ENCODE measurements around the gene NHSL2.

Gene NHSL2

DNA sequence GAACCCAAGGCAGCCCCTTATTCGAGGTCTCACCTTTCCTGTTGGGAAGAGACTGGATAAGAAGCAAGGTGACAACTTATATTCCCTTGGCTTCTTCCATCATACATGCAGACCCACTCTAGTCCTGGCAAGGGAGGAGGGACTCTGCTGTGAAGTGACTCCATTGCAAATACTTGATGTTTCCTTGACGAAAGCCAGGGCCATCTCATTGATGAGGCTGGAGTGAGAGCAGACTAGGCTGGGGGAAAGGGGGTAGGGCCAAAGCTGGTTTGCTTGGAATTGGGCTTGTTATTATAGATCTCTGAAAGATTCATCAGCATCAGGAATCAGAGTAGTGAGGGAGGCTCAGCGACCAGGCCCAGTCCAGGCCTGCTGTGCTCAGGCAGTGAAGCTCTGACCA is 2.3 kb upstream of the NHSL2 start:
- TF ChIP-seq, protein P1, sequence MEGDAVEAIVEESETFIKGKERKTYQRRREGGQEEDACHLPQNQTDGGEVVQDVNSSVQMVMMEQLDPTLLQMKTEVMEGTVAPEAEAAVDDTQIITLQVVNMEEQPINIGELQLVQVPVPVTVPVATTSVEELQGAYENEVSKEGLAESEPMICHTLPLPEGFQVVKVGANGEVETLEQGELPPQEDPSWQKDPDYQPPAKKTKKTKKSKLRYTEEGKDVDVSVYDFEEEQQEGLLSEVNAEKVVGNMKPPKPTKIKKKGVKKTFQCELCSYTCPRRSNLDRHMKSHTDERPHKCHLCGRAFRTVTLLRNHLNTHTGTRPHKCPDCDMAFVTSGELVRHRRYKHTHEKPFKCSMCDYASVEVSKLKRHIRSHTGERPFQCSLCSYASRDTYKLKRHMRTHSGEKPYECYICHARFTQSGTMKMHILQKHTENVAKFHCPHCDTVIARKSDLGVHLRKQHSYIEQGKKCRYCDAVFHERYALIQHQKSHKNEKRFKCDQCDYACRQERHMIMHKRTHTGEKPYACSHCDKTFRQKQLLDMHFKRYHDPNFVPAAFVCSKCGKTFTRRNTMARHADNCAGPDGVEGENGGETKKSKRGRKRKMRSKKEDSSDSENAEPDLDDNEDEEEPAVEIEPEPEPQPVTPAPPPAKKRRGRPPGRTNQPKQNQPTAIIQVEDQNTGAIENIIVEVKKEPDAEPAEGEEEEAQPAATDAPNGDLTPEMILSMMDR (IDR thresholded peaks at IDR 0.05), result no peak
- Histone ChIP-seq H3K27ac (no peak overlapping the region), H3K9me3 (no peaks in the 10 kb centered on the region), H3K36me3 (no peaks in the 10 kb centered on the region), H3K4me1 (ENCODE audit: control insufficient read depth in 1 of 2, insufficient read depth in 1 of 2, low read depth in 1 of 2, low read length in 1 of 2) (peaks cover 0 to 5% of the 10 kb centered on the region in 2 experiments), H3K4me3 (ENCODE audit: low read depth in 1 of 2, low read length in 1 of 2) (no peak overlapping the region), H3K27me3 (peaks cover 70% of the 10 kb centered on the region)

DNA sequence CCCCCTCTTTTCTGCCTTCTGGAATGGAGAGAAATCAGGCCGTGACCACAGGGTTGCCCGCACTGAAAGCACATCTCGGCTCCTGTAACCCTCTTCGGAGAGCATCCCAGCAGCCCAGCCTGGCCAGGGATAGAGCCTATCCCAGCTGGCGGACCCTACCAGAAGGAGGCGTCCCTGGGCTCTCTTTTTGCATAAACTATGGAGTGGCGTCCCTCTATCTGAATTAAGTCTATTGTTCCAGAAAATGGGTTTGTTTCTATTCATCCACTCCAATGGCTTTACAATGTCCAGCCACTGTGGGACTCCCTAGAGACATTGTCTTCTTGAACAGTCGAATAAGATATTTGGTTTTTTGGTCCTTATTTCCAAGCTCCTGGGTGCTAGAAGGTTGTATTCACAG is 689 bp upstream of the NHSL2 start:
- H3K4me3 ChIP-seq (ENCODE audit: low read depth in 1 of 2, low read length in 1 of 2), result no peak overlapping the region
- H3K4me1 ChIP-seq (ENCODE audit: control insufficient read depth in 1 of 2, insufficient read depth in 1 of 2, low read depth in 1 of 2, low read length in 1 of 2), result peaks cover 0 to 5% of the 10 kb centered on the region in 2 experiments
- no peaks in the 10 kb centered on the region for H3K36me3 ChIP-seq
- H3K9me3 ChIP-seq, result no peaks in the 10 kb centered on the region
- peaks cover 86% of the 10 kb centered on the region for H3K27me3 ChIP-seq
- H3K27ac ChIP-seq, result no peak overlapping the region
- TF ChIP-seq, protein P1 (IDR thresholded peaks at IDR 0.05), result no peak

DNA sequence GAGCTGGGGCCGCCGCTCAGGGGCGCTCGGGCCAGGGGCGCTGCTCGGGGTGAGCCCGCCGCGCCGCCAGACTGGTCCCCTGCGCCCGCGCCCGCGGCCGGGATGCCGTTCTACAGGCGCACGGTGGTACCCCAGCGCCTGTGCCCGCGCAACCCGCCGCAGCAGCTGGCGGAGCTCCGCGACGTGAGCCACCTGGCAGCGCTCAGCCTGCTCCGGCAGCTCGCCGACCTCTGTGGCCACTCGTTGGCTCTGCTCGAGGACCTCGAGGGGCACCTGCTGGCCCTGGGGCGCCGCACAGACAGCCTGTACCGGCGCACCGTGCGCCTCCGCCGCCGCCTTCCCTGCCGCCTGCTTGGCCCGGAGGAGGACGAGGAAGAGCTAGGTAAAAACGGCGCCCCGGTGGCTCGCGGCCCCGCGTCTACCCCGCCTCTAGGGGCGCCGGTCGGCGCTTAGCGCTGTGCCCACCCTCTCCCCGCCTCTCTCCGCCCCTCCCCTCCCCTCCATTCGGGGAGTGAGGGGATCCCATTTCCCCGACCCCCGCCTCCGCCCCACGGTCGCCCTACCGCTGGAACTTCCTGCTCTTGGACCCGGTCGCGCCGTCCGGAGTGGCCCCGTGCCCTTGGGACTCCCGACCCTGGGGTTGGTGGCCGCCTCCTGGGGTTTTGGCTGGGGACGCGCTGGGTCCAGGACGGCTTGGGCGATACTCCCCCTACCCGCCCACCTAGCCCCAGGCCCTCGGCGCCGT is 513 bp downstream of the NHSL2 start:
- no peak overlapping the region for H3K4me3 ChIP-seq (ENCODE audit: low read depth in 1 of 2, low read length in 1 of 2)
- TF ChIP-seq, protein P1 (IDR thresholded peaks at IDR 0.05), result no peak

DNA sequence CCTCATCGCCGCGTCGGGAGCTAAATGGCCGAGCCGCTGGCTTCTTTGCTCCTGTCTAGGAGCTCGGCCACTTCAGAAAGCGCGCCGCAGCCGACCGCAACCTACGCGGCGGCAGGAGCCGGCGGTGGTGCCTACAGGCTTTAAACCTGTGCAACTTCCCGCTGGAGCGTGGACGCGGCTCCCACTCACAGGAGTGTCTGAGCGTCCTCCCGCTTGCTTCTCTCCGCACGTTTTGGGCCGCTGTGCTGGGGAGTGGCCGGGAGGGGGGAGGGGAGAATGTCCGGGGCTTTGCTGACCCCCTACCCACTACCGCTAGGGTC is 1.0 kb downstream of the NHSL2 start:
- H3K4me1 ChIP-seq (ENCODE audit: control insufficient read depth in 1 of 2, insufficient read depth in 1 of 2, low read depth in 1 of 2, low read length in 1 of 2), result peaks cover 0 to 5% of the 10 kb centered on the region in 2 experiments
- no peak overlapping the region for H3K27ac ChIP-seq
- no peaks in the 10 kb centered on the region for H3K9me3 ChIP-seq
- TF ChIP-seq, protein P1 (IDR thresholded peaks at IDR 0.05), result no peak
- H3K27me3 ChIP-seq, result peaks cover 90% of the 10 kb centered on the region
- no peak overlapping the region for H3K4me3 ChIP-seq (ENCODE audit: low read depth in 1 of 2, low read length in 1 of 2)
- H3K36me3 ChIP-seq, result no peaks in the 10 kb centered on the region

More for the DNA sequence above, 513 bp downstream of the NHSL2 start:
- H3K4me1 ChIP-seq (ENCODE audit: control insufficient read depth in 1 of 2, insufficient read depth in 1 of 2, low read depth in 1 of 2, low read length in 1 of 2), result peaks cover 0 to 5% of the 10 kb centered on the region in 2 experiments
- no peak overlapping the region for H3K27ac ChIP-seq
- H3K36me3 ChIP-seq, result no peaks in the 10 kb centered on the region
- no peaks in the 10 kb centered on the region for H3K9me3 ChIP-seq
- peaks cover 94% of the 10 kb centered on the region for H3K27me3 ChIP-seq

DNA sequence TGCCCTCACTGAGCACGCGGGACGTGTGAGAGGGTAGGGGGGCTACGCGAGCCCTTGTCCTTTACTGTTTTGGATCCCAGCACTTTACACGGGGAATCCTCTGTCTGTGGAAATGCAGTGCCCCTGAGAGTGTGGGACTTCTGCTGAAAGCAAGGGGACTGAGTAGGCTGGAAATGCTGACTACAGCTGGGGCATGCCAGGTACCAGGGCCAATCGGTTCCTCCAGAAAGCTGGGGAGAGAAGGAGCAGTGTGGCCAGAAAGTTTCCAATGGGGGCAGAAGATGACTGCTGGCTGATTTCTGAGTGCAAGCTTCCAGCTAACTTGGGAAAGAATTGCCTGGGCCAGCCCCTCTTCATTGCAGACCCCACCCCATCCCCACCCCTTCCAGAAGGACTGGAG is 1.5 kb downstream of the NHSL2 start:
- Histone ChIP-seq H3K4me1 (ENCODE audit: control insufficient read depth in 1 of 2, insufficient read depth in 1 of 2, low read depth in 1 of 2, low read length in 1 of 2) (peaks cover 0 to 5% of the 10 kb centered on the region in 2 experiments), H3K36me3 (no peaks in the 10 kb centered on the region), H3K27me3 (peaks cover 86% of the 10 kb centered on the region), H3K27ac (no peak overlapping the region), H3K4me3 (ENCODE audit: low read depth in 1 of 2, low read length in 1 of 2) (no peak overlapping the region), H3K9me3 (no peaks in the 10 kb centered on the region)
- TF ChIP-seq, protein P1 (IDR thresholded peaks at IDR 0.05), result no peak

All from neutrophil (primary cell).